ENCODE measurements around the gene THAP12.

- TF ChIP-seq CTCF (IDR thresholded peaks at IDR 0.05; ENCODE audit: insufficient read depth, low read depth, low read length) (no peak), EZH2 (IDR thresholded peaks at IDR 0.05; ENCODE audit: insufficient read depth, low read length) (no peak)
These were observed 14.4 kb upstream of the THAP12 start for GRCh38 chr11:76395296-76395695.

Measured in astrocyte (in vitro differentiated cells and primary cell).